Activated T-helper 1 cell treated with anti-CD3 and anti-CD28 coated beads, Interleukin-12 subunit alpha, Interleukin-12 subunit beta, Interleukin-2, Interleukin-4 antibody, amounts not matched to agents 30 ng/mL and 10 ng/mL and 1 ng/mL, durations not matched to agents 14 hours and 24 hours and 36 hours (primary cell): ENCODE data around the gene ARHGAP25. TPM values are rescaled to one million over a fixed set of nuclear protein-coding genes. Genes with fewer than 3 reads are reported as not detected.
A peak's percentile ranks its signal among the peaks of the same experiment; 100 is the strongest.

Source experiments
- DNase-seq: peaks from one replicate; pipeline ENCODE4 v3.0.0; 2021; ENCODE audit warnings: low spot score
- H3K27ac Mint-ChIP-seq: one replicate; pipeline ENCODE4 v1.8.0; 2021; ENCODE audit warnings: mild to moderate bottlenecking, mixed read lengths
- H3K27me3 Mint-ChIP-seq: one replicate; pipeline ENCODE4 v1.8.0; 2022; ENCODE audit warnings: mild to moderate bottlenecking, moderate library complexity, mixed read lengths; ENCODE audit not compliant: insufficient read depth
- H3K36me3 Mint-ChIP-seq: one replicate; pipeline ENCODE4 v1.8.0; 2021; ENCODE audit warnings: low read depth, mixed read lengths
- H3K4me1 Mint-ChIP-seq: one replicate; pipeline ENCODE4 v1.8.0; 2021; ENCODE audit warnings: low read depth, mixed read lengths
- H3K4me3 Mint-ChIP-seq: one replicate; pipeline ENCODE4 v1.8.0; 2021; ENCODE audit warnings: mild to moderate bottlenecking, moderate library complexity, mixed read lengths
- H3K9me3 Mint-ChIP-seq: one replicate; pipeline ENCODE4 v1.8.0; 2021; ENCODE audit warnings: mixed read lengths
- intact Hi-C: fragments of 100-400 bp; cut with micrococcal nuclease; formaldehyde crosslinking; loops from one replicate; pipeline ENCODE4 v1.15.1; 2024
- total RNA-seq: library from RNA; stranded (reverse); gene quantifications from 2 replicates; pipeline ENCODE4 v1.2.3, GENCODE V29; 2022

The ARHGAP25 gene
- total RNA-seq, 1 donor from 2014 or later, result 74.2 TPM

DNA sequence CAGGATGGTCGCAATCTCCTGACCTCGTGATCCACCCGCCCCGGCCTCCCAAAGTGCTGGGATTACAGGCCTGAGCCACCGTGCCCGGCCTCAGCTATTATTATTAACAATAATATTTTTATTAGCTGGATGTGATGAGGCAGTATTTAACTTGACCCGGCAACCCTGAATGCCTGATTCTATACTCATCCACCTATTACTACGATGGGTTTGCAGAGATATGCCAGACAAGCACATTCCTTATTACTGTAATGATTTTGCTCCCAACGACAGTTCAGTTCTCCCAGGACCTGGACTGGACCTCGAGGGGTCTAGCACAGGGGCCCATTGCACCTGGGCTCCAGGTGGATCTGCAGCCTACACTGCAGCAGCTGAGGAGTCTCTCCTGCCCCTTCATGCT lies 104.0 kb downstream of the ARHGAP25 start:
- intact Hi-C loops, result loop anchor here (1.0 to 5.0 kb wide), 3 partner anchors 70 to 451 kb away; partner anchors contain the start of genes APLF and FBXO48
- H3K36me3 Mint-ChIP-seq, result no peaks in the 10 kb centered on the region
- H3K4me1 Mint-ChIP-seq, result peaks cover 32% of the 10 kb centered on the region
- no peak overlapping the region for H3K4me3 Mint-ChIP-seq
- H3K27ac Mint-ChIP-seq, result no peak overlapping the region
- H3K27me3 Mint-ChIP-seq, result peaks cover 7% of the 10 kb centered on the region
- DNase-seq, result no peak
- H3K9me3 Mint-ChIP-seq, result no peaks in the 10 kb centered on the region

GRCh38 chr2:68839260-68839833 lies 104.7 kb downstream of the ARHGAP25 start:
- intact Hi-C loops, result loop anchor here (5.0 kb wide), 1 partner anchor 452 kb away; no protein-coding TSS in a partner anchor
- Mint-ChIP-seq H3K27ac (no peak overlapping the region), H3K4me1 (peaks cover 25% of the 10 kb centered on the region), H3K4me3 (no peak overlapping the region), H3K9me3 (no peaks in the 10 kb centered on the region), H3K36me3 (no peaks in the 10 kb centered on the region), H3K27me3 (peaks cover 11% of the 10 kb centered on the region)
- DNase-seq, result no peak

DNA sequence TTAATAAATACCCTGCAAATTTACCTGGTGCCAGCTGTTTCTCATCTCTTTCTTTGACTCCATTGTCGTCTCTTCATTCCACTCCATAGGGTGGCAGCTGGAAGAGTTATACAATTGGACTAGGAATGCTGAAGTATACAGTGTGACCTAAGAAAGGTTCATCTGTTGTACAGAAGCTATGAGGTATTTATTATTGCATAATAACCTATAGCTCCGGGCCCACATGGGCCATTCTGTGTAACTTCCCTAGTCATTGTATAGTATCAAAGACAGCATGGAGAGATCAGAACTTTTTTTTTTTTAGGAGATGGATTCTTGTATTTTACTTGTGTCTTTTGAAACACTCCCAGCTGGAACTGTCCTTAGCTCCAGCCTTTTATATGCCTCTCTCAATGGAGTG lies 110.4 kb downstream of the ARHGAP25 start:
- Mint-ChIP-seq H3K36me3 (peaks cover 4% of the 10 kb centered on the region), H3K4me3 (no peak overlapping the region), H3K27ac (no peak overlapping the region), H3K27me3 (peaks cover 27% of the 10 kb centered on the region), H3K4me1 (no peaks in the 10 kb centered on the region), H3K9me3 (no peaks in the 10 kb centered on the region)
- no peak for DNase-seq
- intact Hi-C loops, result no loop called here

- no peak for DNase-seq
- Mint-ChIP-seq H3K4me1 (no peaks in the 10 kb centered on the region), H3K4me3 (no peak overlapping the region), H3K36me3 (peaks cover 4% of the 10 kb centered on the region), H3K9me3 (no peaks in the 10 kb centered on the region), H3K27me3 (peaks cover 34% of the 10 kb centered on the region), H3K27ac (no peak overlapping the region)
- intact Hi-C loops, result no loop called here
Observed at GRCh38 chr2:68846091-68846490, 111.5 kb downstream of the ARHGAP25 start.

GRCh38 chr2:68847751-68848150 lies 113.1 kb downstream of the ARHGAP25 start:
- H3K27me3 Mint-ChIP-seq, result peaks cover 32% of the 10 kb centered on the region
- intact Hi-C loops, result no loop called here
- H3K36me3 Mint-ChIP-seq, result peaks cover 4% of the 10 kb centered on the region

DNA sequence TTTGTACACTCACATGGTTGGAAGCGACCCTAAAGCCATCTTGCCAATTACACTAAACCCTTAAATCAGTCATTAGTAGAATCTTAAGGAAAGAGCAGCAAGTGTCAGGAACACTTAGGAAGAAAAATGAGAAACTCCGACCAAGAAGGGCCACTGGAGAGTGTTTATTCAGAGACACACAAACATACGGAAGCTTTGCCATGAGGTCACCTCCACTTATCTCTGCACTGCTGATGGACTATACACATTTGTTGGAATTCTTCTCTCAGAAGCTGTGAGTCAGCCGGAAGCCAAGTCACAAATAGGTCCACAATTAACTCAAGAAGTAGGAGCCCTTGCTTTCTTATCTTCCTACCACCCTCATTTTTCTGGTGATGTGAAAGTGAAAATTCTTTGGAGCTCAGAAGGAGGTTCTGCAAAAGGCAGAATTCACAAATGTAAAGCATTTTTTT lies 115.0 kb downstream of the ARHGAP25 start:
- Mint-ChIP-seq H3K4me1 (no peaks in the 10 kb centered on the region), H3K27me3 (peaks cover 25% of the 10 kb centered on the region), H3K4me3 (no peak overlapping the region), H3K36me3 (peaks cover 4% of the 10 kb centered on the region), H3K9me3 (no peaks in the 10 kb centered on the region), H3K27ac (no peak overlapping the region)
- DNase-seq, result no peak
- intact Hi-C loops, result no loop called here

More at GRCh38 chr2:68847751-68848150, 113.1 kb downstream of the ARHGAP25 start:
- Mint-ChIP-seq H3K27ac (no peak overlapping the region), H3K4me3 (no peak overlapping the region), H3K9me3 (no peaks in the 10 kb centered on the region), H3K4me1 (no peaks in the 10 kb centered on the region)
- no peak for DNase-seq

GRCh38 chr2:68850524-68850923 lies 115.9 kb downstream of the ARHGAP25 start:
- no peaks in the 10 kb centered on the region for H3K4me1 Mint-ChIP-seq
- H3K27me3 Mint-ChIP-seq, result peaks cover 22% of the 10 kb centered on the region
- intact Hi-C loops, result no loop called here
- H3K27ac Mint-ChIP-seq, result no peak overlapping the region
- peaks cover 2% of the 10 kb centered on the region for H3K36me3 Mint-ChIP-seq
- DNase-seq, result no peak
- no peak overlapping the region for H3K4me3 Mint-ChIP-seq
- no peaks in the 10 kb centered on the region for H3K9me3 Mint-ChIP-seq

GRCh38 chr2:68853035-68853434 lies 118.4 kb downstream of the ARHGAP25 start:
- peaks cover 13% of the 10 kb centered on the region for H3K27me3 Mint-ChIP-seq
- no peaks in the 10 kb centered on the region for H3K9me3 Mint-ChIP-seq
- peaks cover 7% of the 10 kb centered on the region for H3K4me1 Mint-ChIP-seq
- H3K4me3 Mint-ChIP-seq, result no peak overlapping the region
- intact Hi-C loops, result no loop called here
- no peak for DNase-seq
- H3K27ac Mint-ChIP-seq, result no peak overlapping the region
- H3K36me3 Mint-ChIP-seq, result no peaks in the 10 kb centered on the region

DNA sequence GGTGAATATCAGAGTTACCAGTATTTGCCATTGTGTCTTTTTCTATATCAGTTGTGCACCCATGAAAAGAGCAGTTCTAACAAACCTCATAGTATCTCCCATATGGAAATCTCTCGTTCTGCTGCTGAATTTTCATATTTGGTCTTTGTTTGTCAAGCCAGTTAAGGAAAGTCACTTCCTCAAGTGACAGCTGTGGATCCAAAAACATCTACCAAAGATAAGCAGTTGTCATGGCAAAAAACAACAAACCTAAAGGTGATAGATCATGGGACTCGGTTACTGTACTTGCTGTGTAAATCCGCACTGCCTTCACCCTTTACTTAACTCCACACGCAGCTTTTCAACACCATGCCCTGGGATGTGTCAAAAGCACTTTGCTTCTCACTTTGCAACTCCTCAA lies 119.3 kb downstream of the ARHGAP25 start:
- no peak for DNase-seq
- intact Hi-C loops, result no loop called here
- Mint-ChIP-seq H3K36me3 (no peaks in the 10 kb centered on the region), H3K27me3 (peaks cover 13% of the 10 kb centered on the region), H3K27ac (no peak overlapping the region), H3K4me1 (peaks cover 16% of the 10 kb centered on the region), H3K4me3 (no peak overlapping the region), H3K9me3 (no peaks in the 10 kb centered on the region)

- Mint-ChIP-seq H3K4me3 (no peak overlapping the region), H3K27ac (no peak overlapping the region), H3K4me1 (peaks cover 22% of the 10 kb centered on the region), H3K27me3 (peaks cover 8% of the 10 kb centered on the region), H3K9me3 (no peaks in the 10 kb centered on the region), H3K36me3 (no peaks in the 10 kb centered on the region)
- no peak for DNase-seq
- intact Hi-C loops, result no loop called here
Observed at GRCh38 chr2:68854476-68854875, 119.9 kb downstream of the ARHGAP25 start.

DNA sequence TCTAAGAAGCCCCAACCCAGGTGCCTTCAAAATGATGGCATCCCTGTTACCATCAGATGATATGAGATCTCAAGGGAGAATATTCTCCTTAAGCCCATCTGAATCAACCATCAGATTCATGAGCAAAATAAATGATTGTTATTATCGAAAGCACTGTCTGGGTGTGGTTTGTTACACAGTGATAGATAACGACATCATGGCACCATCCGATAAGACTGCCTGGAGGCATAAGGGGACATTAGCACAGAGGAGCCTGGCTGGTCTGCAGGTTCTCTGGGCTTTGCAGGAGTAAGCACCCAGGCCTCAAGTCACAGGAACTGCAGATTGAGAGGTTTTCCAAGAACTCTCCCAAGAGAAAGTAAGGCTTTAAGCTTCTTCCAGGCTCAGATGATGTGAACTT lies 120.9 kb downstream of the ARHGAP25 start:
- intact Hi-C loops, result no loop called here
- Mint-ChIP-seq H3K9me3 (no peaks in the 10 kb centered on the region), H3K27me3 (peaks cover 7% of the 10 kb centered on the region), H3K4me3 (no peak overlapping the region), H3K36me3 (no peaks in the 10 kb centered on the region), H3K4me1 (peaks cover 23% of the 10 kb centered on the region), H3K27ac (no peak overlapping the region)
- no peak for DNase-seq

GRCh38 chr2:68857202-68857845 lies 122.7 kb downstream of the ARHGAP25 start:
- intact Hi-C loops, result no loop called here
- Mint-ChIP-seq H3K4me3 (no peak overlapping the region), H3K27ac (peak overlapping the region; percentile 13), H3K4me1 (peaks cover 33% of the 10 kb centered on the region), H3K9me3 (no peaks in the 10 kb centered on the region), H3K27me3 (no peaks in the 10 kb centered on the region), H3K36me3 (no peaks in the 10 kb centered on the region)
- no peak for DNase-seq

DNA sequence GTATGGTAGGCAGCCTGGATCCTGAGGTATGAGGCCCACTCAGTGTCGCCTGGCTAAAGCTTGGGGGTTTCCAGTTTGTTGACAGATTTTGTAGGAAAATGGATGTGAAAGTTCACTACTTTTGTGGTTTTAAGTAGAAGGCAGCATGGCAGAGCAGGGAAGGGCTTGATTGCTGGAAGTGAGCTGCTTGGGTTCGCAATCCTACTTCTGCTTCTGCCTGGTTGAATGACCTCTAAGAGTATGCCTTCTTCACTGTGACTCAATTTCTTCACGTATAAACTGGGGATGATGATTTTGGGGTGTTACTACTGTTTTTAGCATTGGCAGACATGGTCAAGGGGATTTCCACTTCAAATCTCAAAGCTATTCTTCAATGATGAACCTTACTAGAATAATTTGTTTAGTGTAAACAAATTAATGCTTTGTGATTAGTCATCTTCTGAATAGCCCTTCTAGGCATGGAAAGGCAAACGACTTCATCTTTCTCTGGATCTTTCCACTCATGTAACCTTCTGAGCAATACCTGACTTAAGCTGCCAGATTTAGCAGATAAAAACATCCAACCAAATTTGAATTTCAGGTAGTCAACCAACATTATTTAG lies 123.3 kb downstream of the ARHGAP25 start:
- intact Hi-C loops, result no loop called here
- H3K4me3 Mint-ChIP-seq, result no peak overlapping the region
- H3K27ac Mint-ChIP-seq, result peak overlapping the region; percentile 13
- no peaks in the 10 kb centered on the region for H3K36me3 Mint-ChIP-seq
- H3K27me3 Mint-ChIP-seq, result no peaks in the 10 kb centered on the region
- no peaks in the 10 kb centered on the region for H3K9me3 Mint-ChIP-seq
- H3K4me1 Mint-ChIP-seq, result peaks cover 33% of the 10 kb centered on the region
- no peak for DNase-seq
